Endothelial cell of umbilical vein (primary cell): Measurements from ENCODE around the gene EXOC5. TPM values are rescaled to one million over a fixed set of nuclear protein-coding genes. Genes with fewer than 3 reads are reported as not detected.
A peak's percentile ranks its signal among the peaks of the same experiment; 100 is the strongest.

Experiments used
- BruUV-seq: library from RNA; stranded (reverse); fragments of 400-500 nt; replicated peaks from 2 replicates; lab custom pipeline; 2021; lab: Mats Ljungman, UMichigan
- CTCF ChIA-PET: fragments of 300-600, 350-600 bp; sonication (Branson Sonifier 250); formaldehyde crosslinking; loops from one replicate; lab custom pipeline; 2021; ENCODE audit warnings: antibody characterized with exemption, inconsistent platforms; lab: Charles Lee
- POLR2A ChIA-PET: fragments of 300-600, 350-600 bp; sonication (Branson Sonifier 250); formaldehyde crosslinking; loops from one replicate; lab custom pipeline; 2021; ENCODE audit warnings: antibody characterized with exemption, inconsistent platforms; lab: Charles Lee
- DNase-seq: peaks from one replicate; pipeline ENCODE4 v3.0.0-alpha.2; 2011; ENCODE audit warnings: low read depth, low spot score
- FAIRE-seq: peaks from 2 replicates; lab custom pipeline; 2011; peaks lifted over from hg19 to GRCh38; lab: Jason Lieb, UNC
- H2AFZ ChIP-seq: 2 replicates; pipeline ENCODE4 v1.6.0; 2012; ENCODE audit warnings: low read depth, low read length, control low read depth, inconsistent platforms
- H3K27ac ChIP-seq: 2 replicates; pipeline ENCODE4 v1.5.1; 2011; ENCODE audit warnings: low read depth, mild to moderate bottlenecking, control low read depth, low read length, moderate library complexity; ENCODE audit not compliant: insufficient read depth
- H3K27me3 ChIP-seq, 2 experiments: 2 replicates each; pipeline versions ENCODE4 v1.6.0 to v1.6.1; 2011; ENCODE audit warnings: low read length in 2 of 2, mixed read lengths in 1 of 2; ENCODE audit not compliant: control insufficient read depth in 2 of 2, insufficient read depth in 2 of 2
- H3K36me3 ChIP-seq, 2 experiments: 2 replicates in 1 of 2; 3 replicates in 1 of 2; pipeline ENCODE4 v1.5.1; 2011; ENCODE audit warnings: low read length in 2 of 2, mild to moderate bottlenecking in 1 of 2, moderate library complexity in 1 of 2; ENCODE audit not compliant: control insufficient read depth in 2 of 2, insufficient read depth in 2 of 2; ENCODE audit errors: extremely low read depth in 1 of 2
- H3K4me1 ChIP-seq: 3 replicates; pipeline ENCODE4 v1.5.1; 2011; ENCODE audit warnings: mild to moderate bottlenecking, low read length; ENCODE audit not compliant: control insufficient read depth, insufficient read depth; ENCODE audit errors: extremely low read depth
- H3K4me2 ChIP-seq: 2 replicates; pipeline ENCODE4 v1.6.1; 2011; ENCODE audit warnings: low read length, control low read depth, mixed read lengths; ENCODE audit not compliant: insufficient read depth
- H3K4me3 ChIP-seq, 3 experiments: fragments of 200-600 bp in 1 of 3; sonication (generic), shearing (Covaris generic) in 1 of 3; replicated peaks in 1 of 3; 2 replicates each; pipeline ENCODE4 v1.5.1; 2011 to 2016; ENCODE audit warnings: control low read depth in 3 of 3, low read length in 3 of 3, mild to moderate bottlenecking in 2 of 3, inconsistent platforms in 1 of 3, low read depth in 1 of 3, moderate library complexity in 1 of 3; ENCODE audit not compliant: insufficient read depth in 1 of 3
- H3K79me2 ChIP-seq: 2 replicates; pipeline ENCODE4 v1.6.0; 2012; ENCODE audit warnings: low read length, inconsistent platforms; ENCODE audit not compliant: control insufficient read depth, insufficient read depth
- H3K9ac ChIP-seq: replicated peaks from 2 replicates; pipeline ENCODE3; 2011; ENCODE audit warnings: low read length, control low read depth; ENCODE audit not compliant: insufficient read depth; ENCODE audit errors: extremely low read depth
- H3K9me1 ChIP-seq: replicated peaks from 3 replicates; pipeline ENCODE4 v1.6.0; 2011; ENCODE audit warnings: mild to moderate bottlenecking, low read length; ENCODE audit not compliant: control insufficient read depth, insufficient read depth; ENCODE audit errors: extremely low read depth
- H3K9me3 ChIP-seq: replicated peaks from 2 replicates; pipeline ENCODE4 v1.5.1; 2012; ENCODE audit warnings: low read length, inconsistent platforms; ENCODE audit not compliant: control insufficient read depth, insufficient read depth
- H4K20me1 ChIP-seq: replicated peaks from 2 replicates; pipeline ENCODE3; 2011; ENCODE audit warnings: mild to moderate bottlenecking, low read length; ENCODE audit not compliant: control insufficient read depth, insufficient read depth; ENCODE audit errors: extremely low read depth
- CTCF ChIP-seq, 2 donors: IDR thresholded peaks; 1 replicate in 1 of 2; 2 replicates in 1 of 2; pipeline ENCODE4 v1.5.1; 2011; ENCODE audit warnings: low read length in 2 of 2, mild to moderate bottlenecking in 2 of 2, moderate library complexity in 2 of 2, control low read depth in 1 of 2, inconsistent platforms in 1 of 2, low read depth in 1 of 2; ENCODE audit not compliant: insufficient read depth in 1 of 2; ENCODE audit errors: extremely low read depth in 1 of 2
- EZH2 ChIP-seq: IDR thresholded peaks from 2 replicates; pipeline ENCODE4 v1.6.1; 2012; ENCODE audit warnings: borderline replicate concordance, low read depth, mild to moderate bottlenecking, moderate library complexity, low read length, inconsistent platforms; ENCODE audit not compliant: severe bottlenecking
- FOS ChIP-seq: IDR thresholded peaks from 2 replicates; pipeline ENCODE4 v1.6.1; 2011; ENCODE audit warnings: mild to moderate bottlenecking, low read length, moderate library complexity, borderline replicate concordance; ENCODE audit not compliant: insufficient read depth
- JUN ChIP-seq: IDR thresholded peaks from 2 replicates; pipeline ENCODE4 v1.6.1; 2011; ENCODE audit warnings: borderline replicate concordance, low read depth; ENCODE audit not compliant: insufficient read length, insufficient read depth
- MYC ChIP-seq: IDR thresholded peaks from one replicate; pipeline ENCODE4 v1.6.1; 2011; ENCODE audit warnings: mild to moderate bottlenecking, low read depth, low read length
- dilution Hi-C: fragments of 300-500 bp; cut with MboI; formaldehyde crosslinking; loops from one replicate; pipeline ENCODE4 v1.15.0; 2019; ENCODE audit warnings: low sequenced_read_pairs; ENCODE audit not compliant: extremely low pct_ligation_motif_present
- intact Hi-C: fragments of 100-400 bp; cut with micrococcal nuclease; formaldehyde crosslinking; loops from one replicate; pipeline ENCODE4 v1.10.0; 2022
- polyA plus RNA-seq, 4 experiments: library from polyadenylated mRNA; depleted of rRNA in 3 of 4; stranded (reverse) in 3 of 4; unstranded in 1 of 4; fragments of >200 nt; gene quantifications; 2 replicates each; pipeline versions ENCODE4 v1.2.1 to v1.2.3, GENCODE V29; 2011 to 2012; ENCODE audit warnings: missing spikeins in 1 of 4
- total RNA-seq: library from RNA; stranded (reverse); gene quantifications from 2 replicates; pipeline ENCODE4 v1.2.3, GENCODE V29; 2021

EXOC5 gene
- total and polyA plus RNA-seq, 2 donors (not counting 3 experiments of a cell fraction or from before 2014, with no cell fraction given): 23.9 to 104 TPM

DNA sequence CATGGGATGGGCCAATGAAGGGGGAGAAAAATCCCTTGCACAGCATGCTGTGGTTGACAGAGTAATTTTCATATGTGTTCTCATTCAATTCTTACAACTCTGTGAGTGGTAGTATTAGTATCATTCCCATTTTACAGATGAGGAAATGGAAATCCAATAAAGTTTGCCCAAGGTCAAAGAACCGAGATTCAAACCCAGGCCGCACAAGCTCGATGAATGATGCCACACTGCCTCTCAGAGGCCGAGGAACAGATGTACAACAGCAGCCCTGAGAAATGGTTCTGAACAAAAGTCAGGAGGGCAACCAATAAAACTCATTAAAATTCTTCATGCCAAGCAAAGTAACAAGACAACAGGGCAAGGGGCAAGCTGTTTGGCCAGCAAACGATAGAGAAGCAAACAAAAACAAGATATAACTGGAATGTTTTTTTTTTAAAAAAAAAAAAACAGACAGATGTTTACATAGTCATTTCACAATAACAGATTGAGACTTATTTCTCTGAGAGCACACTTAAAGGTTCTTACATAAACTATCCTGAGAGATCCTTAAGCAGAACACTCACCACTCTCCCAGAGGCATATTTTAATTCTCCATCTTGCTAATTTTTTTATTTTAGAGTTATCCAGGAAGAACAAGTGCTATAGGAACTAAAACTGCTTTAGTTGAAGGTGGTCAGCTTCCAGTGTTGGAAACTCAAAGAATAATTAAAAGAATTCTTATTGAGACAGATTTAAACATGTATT, 85.8 kb downstream of the EXOC5 start:
- Histone ChIP-seq H3K27ac (no peak overlapping the region), H3K4me3 (no peak overlapping the region), H3K9ac (no peak overlapping the region), H2AFZ (no peak overlapping the region), H3K27me3 (peaks cover 17 to 18% of the 10 kb centered on the region in 2 experiments), H3K36me3 (no peaks in the 10 kb centered on the region), H4K20me1 (no peaks in the 10 kb centered on the region), H3K9me1 (no peaks in the 10 kb centered on the region), H3K4me1 (no peaks in the 10 kb centered on the region), H3K9me3 (no peaks in the 10 kb centered on the region), H3K4me2 (no peak overlapping the region), H3K79me2 (no peaks in the 10 kb centered on the region)
- BruUV-seq: no TSS peak
- FAIRE-seq: no peak
- TF ChIP-seq FOS (no peak), CTCF (IDR thresholded peaks at IDR 0.05; ENCODE audit: extremely low read depth in 1 of 2, insufficient read depth in 1 of 2, low read depth in 1 of 2, low read length in 2 of 2) (peak in 1 of 2 donors; percentile 5), JUN (no peak), EZH2 (no peak), MYC (no peak)
- dilution Hi-C loops (no loop called here), intact Hi-C loops (loop anchor here (2.0 kb wide), 1 partner anchor 692 kb away; no protein-coding TSS in a partner anchor)
- DNase-seq: no peak
- ChIA-PET CTCF (interaction anchor here (0.8 to 2.9 kb wide), 4 partner anchors 524 to 709 kb away, joined by 3 to 23 read pairs (median 6); no protein-coding TSS in a partner anchor), POLR2A (interaction anchor here (0.6 kb wide), 1 partner anchor 1639 kb away, joined by 8 read pairs; no protein-coding TSS in a partner anchor)
